ENCODE data around the gene TAS1R3. TPM values are rescaled to one million over a fixed set of nuclear protein-coding genes. Genes with fewer than 3 reads are reported as not detected.

Gene TAS1R3
- polyA plus RNA-seq (2013, experiment 1 of 2): 0.11 TPM
- 0.10 TPM for polyA plus RNA-seq (2013, experiment 2 of 2)

DNA sequence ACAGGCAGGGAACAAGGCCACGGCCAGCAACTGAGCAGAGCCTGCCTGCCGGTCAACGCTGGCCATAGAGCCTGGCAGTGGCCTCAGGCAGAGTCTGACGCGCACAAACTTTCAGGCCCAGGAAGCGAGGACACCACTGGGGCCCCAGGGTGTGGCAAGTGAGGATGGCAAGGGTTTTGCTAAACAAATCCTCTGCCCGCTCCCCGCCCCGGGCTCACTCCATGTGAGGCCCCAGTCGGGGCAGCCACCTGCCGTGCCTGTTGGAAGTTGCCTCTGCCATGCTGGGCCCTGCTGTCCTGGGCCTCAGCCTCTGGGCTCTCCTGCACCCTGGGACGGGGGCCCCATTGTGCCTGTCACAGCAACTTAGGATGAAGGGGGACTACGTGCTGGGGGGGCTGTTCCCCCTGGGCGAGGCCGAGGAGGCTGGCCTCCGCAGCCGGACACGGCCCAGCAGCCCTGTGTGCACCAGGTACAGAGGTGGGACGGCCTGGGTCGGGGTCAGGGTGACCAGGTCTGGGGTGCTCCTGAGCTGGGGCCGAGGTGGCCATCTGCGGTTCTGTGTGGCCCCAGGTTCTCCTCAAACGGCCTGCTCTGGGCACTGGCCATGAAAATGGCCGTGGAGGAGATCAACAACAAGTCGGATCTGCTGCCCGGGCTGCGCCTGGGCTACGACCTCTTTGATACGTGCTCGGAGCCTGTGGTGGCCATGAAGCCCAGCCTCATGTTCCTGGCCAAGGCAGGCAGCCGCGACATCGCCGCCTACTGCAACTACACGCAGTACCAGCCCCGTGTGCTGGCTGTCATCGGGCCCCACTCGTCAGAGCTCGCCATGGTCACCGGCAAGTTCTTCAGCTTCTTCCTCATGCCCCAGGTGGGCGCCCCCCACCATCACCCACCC, at the start of gene TAS1R3:
TAS1R3 (plus strand) TSS at position 213 of the 898 bp plus-strand sequence; CDS start at position 279, 66 bp downstream.
- Histone ChIP-seq H3K9me3 (ENCODE audit: control insufficient read depth, low read length) (no peaks in the 10 kb centered on the region), H3K27ac (ENCODE audit: low read depth, low read length, severe bottlenecking) (no peak within 1 kb of the TSS), H3K36me3 (ENCODE audit: control insufficient read depth, insufficient read depth, low read length) (peaks cover 8% of the 10 kb centered on the region), H3K4me1 (ENCODE audit: control insufficient read depth, insufficient read depth, low read length, poor library complexity, severe bottlenecking) (no peaks in the 10 kb centered on the region), H3K4me3 (ENCODE audit: extremely low read depth, insufficient read depth, low read length, poor library complexity, severe bottlenecking) (no peak within 1 kb of the TSS)
- WGBS, 2 experiments (ENCODE audit: insufficient coverage in 2 of 2): 85 to 89% methylated on average over 34 to 36 of the region's 41 CpGs

DNA sequence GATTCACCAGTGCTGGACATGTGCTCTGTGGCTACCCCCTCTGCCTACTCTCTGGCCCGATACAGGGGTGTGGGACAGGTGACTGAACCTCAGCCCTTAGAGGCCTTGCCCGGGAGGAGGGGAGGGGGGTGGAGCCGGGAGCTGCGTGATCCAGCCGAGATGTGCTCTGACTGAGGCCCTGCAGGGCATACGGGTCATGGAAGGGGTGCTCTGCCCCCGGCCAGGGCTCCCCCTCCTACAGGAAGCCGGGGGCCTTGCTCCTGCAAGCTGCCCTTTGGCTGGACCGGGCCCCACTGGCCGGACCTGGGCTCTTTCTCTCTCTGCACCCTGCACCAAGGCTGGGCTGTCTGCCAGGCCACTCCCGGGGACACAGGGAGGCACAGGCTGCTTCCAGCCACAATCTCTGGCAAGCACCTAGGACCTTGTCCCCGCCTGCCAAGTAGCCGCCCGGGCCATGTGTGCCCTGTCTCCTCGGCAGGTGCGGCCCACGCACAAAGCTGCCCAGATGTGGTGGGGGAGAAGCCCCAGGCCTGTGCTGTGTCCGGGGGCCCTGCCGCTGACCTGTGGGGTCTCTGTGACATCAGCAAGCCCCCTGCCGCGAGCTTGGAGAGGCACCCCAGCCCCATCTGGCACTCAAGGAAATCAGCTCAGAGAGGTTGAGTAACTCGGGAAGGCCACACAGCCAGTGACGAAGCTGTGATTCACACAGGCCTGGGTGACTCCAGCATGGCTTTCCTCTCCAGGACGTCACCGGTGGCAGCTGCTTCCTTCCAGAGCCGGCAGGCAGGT, 49.4 kb upstream of the TAS1R3 start:
- H3K36me3 ChIP-seq (ENCODE audit: control insufficient read depth, insufficient read depth, low read length): no peaks in the 10 kb centered on the region
- WGBS, 2 experiments (ENCODE audit: insufficient coverage in 2 of 2): 84 to 86% methylated on average over 24 to 26 of the region's 26 CpGs
- no peaks in the 10 kb centered on the region for H3K4me1 ChIP-seq (ENCODE audit: control insufficient read depth, insufficient read depth, low read length, poor library complexity, severe bottlenecking)
- no peak overlapping the region for H3K27ac ChIP-seq (ENCODE audit: low read depth, low read length, severe bottlenecking)
- no peak overlapping the region for H3K4me3 ChIP-seq (ENCODE audit: extremely low read depth, insufficient read depth, low read length, poor library complexity, severe bottlenecking)
- H3K9me3 ChIP-seq (ENCODE audit: control insufficient read depth, low read length): no peaks in the 10 kb centered on the region

DNA sequence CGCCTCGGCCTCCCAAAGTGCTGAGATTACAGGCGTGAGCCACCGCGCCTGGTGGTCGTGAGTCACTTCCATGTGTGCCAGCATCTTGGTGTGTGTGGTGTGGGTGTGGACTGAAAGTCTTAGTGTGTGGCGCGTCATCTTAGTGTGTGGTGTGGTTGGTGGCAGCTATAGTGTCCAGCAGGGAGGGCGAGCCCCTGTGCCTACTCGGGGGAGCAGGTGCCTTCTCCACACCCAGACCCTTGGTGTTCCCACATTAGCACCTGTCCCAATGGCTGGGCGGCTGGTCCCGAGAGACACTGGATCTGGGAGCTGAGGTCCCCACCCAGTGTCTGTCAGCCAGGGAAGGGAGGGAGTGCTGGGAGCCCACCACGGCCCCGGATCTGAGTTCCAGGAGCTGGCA, 48.1 kb upstream of the TAS1R3 start:
- no peak overlapping the region for H3K4me3 ChIP-seq (ENCODE audit: extremely low read depth, insufficient read depth, low read length, poor library complexity, severe bottlenecking)
- H3K36me3 ChIP-seq (ENCODE audit: control insufficient read depth, insufficient read depth, low read length): no peaks in the 10 kb centered on the region
- no peak overlapping the region for H3K27ac ChIP-seq (ENCODE audit: low read depth, low read length, severe bottlenecking)
- WGBS, 2 experiments (ENCODE audit: insufficient coverage in 2 of 2): 98% methylated on average over 9 to 12 of the region's 14 CpGs
- H3K4me1 ChIP-seq (ENCODE audit: control insufficient read depth, insufficient read depth, low read length, poor library complexity, severe bottlenecking): no peaks in the 10 kb centered on the region
- H3K9me3 ChIP-seq (ENCODE audit: control insufficient read depth, low read length): no peaks in the 10 kb centered on the region

DNA sequence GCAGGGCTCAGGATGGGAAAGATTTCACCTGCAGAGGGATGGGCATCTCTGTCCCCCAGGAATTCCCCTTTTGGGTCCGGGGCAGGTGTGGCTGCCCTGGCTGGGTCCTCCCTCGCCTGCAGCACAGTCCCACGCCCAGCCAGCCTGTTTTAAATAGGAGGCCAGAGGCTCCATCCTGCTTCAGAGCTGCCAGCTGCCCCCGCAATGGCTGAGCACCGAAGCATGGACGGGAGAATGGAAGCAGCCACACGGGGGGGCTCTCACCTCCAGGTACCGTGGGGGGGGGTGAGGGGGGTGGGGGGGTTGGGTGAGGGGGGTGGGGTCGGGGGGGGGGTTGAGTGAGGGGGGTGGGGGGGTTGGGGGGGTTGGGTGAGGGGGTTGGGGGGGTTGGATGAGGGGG, 47.3 kb upstream of the TAS1R3 start:
- H3K9me3 ChIP-seq (ENCODE audit: control insufficient read depth, low read length): no peaks in the 10 kb centered on the region
- no peaks in the 10 kb centered on the region for H3K36me3 ChIP-seq (ENCODE audit: control insufficient read depth, insufficient read depth, low read length)
- WGBS, 2 experiments (ENCODE audit: insufficient coverage in 2 of 2): 24 to 47% methylated on average over 2 of the region's 9 CpGs
- H3K4me3 ChIP-seq (ENCODE audit: extremely low read depth, insufficient read depth, low read length, poor library complexity, severe bottlenecking): no peak overlapping the region
- no peaks in the 10 kb centered on the region for H3K4me1 ChIP-seq (ENCODE audit: control insufficient read depth, insufficient read depth, low read length, poor library complexity, severe bottlenecking)
- H3K27ac ChIP-seq (ENCODE audit: low read depth, low read length, severe bottlenecking): no peak overlapping the region

DNA sequence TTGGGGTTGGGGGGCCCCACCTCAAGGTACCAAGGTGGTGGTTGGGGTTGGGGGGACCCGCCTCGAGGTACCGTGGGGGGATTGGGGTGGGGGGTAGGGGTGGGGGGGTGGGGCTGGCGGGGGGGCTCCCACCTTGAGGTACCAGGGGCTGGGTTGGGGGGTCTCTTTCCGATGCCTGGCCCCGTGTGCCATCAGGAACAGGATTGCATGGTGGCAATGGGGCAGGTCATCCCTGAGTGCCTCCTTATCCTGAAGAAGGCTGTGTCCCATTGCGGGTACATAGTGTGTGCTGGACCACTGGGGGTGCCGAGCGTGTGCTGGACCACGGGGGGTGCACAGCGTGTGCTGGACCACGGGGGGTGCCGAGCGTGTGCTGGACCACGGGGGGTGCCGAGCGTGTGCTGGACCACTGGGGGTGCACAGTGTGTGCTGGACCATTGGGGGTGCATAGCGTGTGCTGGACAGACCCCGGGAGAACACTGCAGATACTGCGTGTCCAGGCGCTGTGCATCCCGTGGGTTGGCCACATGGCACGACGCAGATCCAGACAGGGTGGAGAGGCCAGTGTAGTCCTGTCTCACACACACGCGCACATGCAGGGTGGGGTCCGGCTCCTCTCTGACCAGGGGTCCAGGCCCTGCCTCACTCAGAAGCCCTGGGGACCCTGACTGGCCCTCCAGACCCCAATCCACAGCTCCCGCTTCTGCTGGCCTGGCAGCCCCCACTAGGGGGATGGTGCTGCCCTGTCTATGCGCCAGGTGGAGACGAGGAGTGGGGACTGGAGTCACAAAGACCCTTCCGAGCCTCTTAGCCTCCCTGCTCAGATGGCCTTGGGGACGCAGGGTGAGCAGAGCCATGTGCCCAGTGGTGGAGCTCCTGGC, 46.6 kb upstream of the TAS1R3 start:
- 94 to 96% methylated on average over 21 to 28 of the region's 32 CpGs for WGBS, 2 experiments (ENCODE audit: insufficient coverage in 2 of 2)

DNA sequence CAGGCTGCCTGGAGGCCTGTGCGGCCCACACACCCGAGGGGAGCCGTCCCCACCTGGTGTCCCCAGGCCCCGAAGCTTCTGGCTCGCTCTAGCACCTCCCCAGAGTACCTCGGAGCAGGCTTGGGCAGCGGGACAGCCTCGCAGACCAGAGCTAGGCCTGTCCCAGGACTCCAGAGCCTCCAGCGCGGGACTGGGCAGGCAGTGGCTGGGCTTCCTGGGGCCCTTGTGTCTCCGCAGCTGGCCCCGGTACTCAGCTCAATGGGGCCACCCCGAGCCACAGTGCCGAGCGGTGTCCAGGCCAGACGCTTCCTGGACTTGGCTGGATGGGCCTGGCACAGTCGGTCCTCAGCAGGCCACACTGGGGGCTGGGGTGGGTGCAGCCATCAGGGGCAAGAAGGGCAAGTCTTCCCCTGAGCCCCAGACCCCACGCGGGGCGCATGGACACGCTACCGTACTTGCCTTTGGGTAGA, 45.9 kb upstream of the TAS1R3 start:
- Histone ChIP-seq H3K9me3 (ENCODE audit: control insufficient read depth, low read length) (no peaks in the 10 kb centered on the region), H3K4me3 (ENCODE audit: extremely low read depth, insufficient read depth, low read length, poor library complexity, severe bottlenecking) (no peak overlapping the region)
- WGBS, 2 experiments (ENCODE audit: insufficient coverage in 2 of 2): 91 to 94% methylated on average over 20 of the region's 22 CpGs

More for the DNA sequence above, 46.6 kb upstream of the TAS1R3 start:
- Histone ChIP-seq H3K4me1 (ENCODE audit: control insufficient read depth, insufficient read depth, low read length, poor library complexity, severe bottlenecking) (no peaks in the 10 kb centered on the region), H3K27ac (ENCODE audit: low read depth, low read length, severe bottlenecking) (no peak overlapping the region), H3K9me3 (ENCODE audit: control insufficient read depth, low read length) (no peaks in the 10 kb centered on the region), H3K4me3 (ENCODE audit: extremely low read depth, insufficient read depth, low read length, poor library complexity, severe bottlenecking) (no peak overlapping the region), H3K36me3 (ENCODE audit: control insufficient read depth, insufficient read depth, low read length) (no peaks in the 10 kb centered on the region)

DNA sequence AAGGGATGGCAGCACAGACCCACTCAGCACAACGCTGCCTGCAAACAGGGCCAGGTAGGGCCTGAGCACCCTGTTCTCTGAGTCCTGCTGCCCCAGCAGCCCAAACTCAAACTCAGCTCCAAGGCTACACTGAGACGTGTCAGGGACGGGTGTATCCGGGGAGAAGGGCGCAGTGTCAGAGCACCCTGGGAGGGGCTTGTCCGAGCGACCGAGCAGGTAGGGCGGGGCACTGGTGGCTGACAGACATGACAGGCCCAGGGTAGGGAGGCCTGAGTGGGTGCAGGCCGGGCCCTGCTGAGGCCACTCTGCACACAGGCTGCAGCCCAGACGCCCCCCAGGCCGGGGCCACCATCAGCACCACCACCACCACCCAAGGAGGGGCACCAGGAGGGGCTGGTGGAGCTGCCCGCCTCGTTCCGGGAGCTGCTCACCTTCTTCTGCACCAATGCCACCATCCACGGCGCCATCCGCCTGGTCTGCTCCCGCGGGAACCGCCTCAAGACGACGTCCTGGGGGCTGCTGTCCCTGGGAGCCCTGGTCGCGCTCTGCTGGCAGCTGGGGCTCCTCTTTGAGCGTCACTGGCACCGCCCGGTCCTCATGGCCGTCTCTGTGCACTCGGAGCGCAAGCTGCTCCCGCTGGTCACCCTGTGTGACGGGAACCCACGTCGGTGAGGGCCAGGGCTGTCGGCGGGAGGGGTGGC, 45.3 kb upstream of the TAS1R3 start:
- Histone ChIP-seq H3K27ac (ENCODE audit: low read depth, low read length, severe bottlenecking) (no peak overlapping the region), H3K4me3 (ENCODE audit: extremely low read depth, insufficient read depth, low read length, poor library complexity, severe bottlenecking) (no peak overlapping the region), H3K9me3 (ENCODE audit: control insufficient read depth, low read length) (no peaks in the 10 kb centered on the region), H3K36me3 (ENCODE audit: control insufficient read depth, insufficient read depth, low read length) (no peaks in the 10 kb centered on the region), H3K4me1 (ENCODE audit: control insufficient read depth, insufficient read depth, low read length, poor library complexity, severe bottlenecking) (no peaks in the 10 kb centered on the region)
- 89 to 92% methylated on average over 31 to 34 of the region's 37 CpGs for WGBS, 2 experiments (ENCODE audit: insufficient coverage in 2 of 2)

More for the DNA sequence above, 45.9 kb upstream of the TAS1R3 start:
- H3K36me3 ChIP-seq (ENCODE audit: control insufficient read depth, insufficient read depth, low read length): no peaks in the 10 kb centered on the region
- H3K4me1 ChIP-seq (ENCODE audit: control insufficient read depth, insufficient read depth, low read length, poor library complexity, severe bottlenecking): no peaks in the 10 kb centered on the region
- no peak overlapping the region for H3K27ac ChIP-seq (ENCODE audit: low read depth, low read length, severe bottlenecking)

DNA sequence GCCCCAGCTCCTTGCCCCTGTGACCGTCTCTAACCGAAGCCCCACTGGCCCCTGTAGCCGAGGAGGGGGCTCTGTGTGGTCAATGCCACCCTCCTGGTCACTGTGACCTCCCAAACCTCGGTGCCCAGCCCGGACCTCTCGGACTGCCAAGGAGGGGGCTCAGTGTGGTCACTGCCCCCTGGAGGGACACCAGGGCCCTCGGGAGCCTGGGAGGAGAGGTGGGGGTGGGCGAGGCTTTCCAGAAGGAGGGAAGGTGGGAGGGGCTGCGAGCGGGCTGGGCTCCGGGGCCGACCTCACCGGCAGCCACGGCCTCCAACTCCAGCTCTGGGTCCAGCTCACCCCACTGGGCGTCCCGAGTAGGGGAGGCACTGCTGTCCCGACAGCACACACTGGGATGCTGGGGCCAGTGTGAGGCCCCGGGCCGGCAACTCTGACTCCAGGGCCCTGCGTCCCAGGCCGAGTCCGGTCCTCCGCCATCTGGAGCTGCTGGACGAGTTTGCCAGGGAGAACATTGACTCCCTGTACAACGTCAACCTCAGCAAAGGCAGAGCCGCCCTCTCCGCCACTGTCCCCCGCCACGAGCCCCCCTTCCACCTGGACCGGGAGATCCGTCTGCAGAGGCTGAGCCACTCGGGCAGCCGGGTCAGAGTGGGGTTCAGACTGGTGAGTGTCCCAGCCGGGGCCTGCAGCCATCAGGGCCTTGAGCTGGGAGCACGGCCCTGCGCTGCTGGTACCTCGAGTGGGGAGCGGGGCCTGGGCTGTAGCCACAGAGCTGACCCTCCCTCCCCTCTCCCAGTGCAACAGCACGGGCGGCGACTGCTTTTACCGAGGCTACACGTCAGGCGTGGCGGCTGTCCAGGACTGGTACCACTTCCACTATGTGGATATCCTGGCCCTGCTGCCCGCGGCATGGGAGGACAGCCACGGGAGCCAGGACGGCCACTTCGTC, 44.5 kb upstream of the TAS1R3 start:
- H3K9me3 ChIP-seq (ENCODE audit: control insufficient read depth, low read length): no peaks in the 10 kb centered on the region
- WGBS, 2 experiments (ENCODE audit: insufficient coverage in 2 of 2): 88 to 90% methylated on average over 43 to 47 of the region's 50 CpGs
- no peak overlapping the region for H3K27ac ChIP-seq (ENCODE audit: low read depth, low read length, severe bottlenecking)
- no peaks in the 10 kb centered on the region for H3K36me3 ChIP-seq (ENCODE audit: control insufficient read depth, insufficient read depth, low read length)
- no peak overlapping the region for H3K4me3 ChIP-seq (ENCODE audit: extremely low read depth, insufficient read depth, low read length, poor library complexity, severe bottlenecking)
- no peaks in the 10 kb centered on the region for H3K4me1 ChIP-seq (ENCODE audit: control insufficient read depth, insufficient read depth, low read length, poor library complexity, severe bottlenecking)
